Right kidney (tissue), 1 donor: ENCODE measurements around the gene SKIL.
A peak's percentile ranks its signal among the peaks of the same experiment; 100 is the strongest.

Experiments
- DNase-seq: peaks from one replicate; pipeline ENCODE4 v3.0.0-alpha.2; 2016

SKIL gene

DNA sequence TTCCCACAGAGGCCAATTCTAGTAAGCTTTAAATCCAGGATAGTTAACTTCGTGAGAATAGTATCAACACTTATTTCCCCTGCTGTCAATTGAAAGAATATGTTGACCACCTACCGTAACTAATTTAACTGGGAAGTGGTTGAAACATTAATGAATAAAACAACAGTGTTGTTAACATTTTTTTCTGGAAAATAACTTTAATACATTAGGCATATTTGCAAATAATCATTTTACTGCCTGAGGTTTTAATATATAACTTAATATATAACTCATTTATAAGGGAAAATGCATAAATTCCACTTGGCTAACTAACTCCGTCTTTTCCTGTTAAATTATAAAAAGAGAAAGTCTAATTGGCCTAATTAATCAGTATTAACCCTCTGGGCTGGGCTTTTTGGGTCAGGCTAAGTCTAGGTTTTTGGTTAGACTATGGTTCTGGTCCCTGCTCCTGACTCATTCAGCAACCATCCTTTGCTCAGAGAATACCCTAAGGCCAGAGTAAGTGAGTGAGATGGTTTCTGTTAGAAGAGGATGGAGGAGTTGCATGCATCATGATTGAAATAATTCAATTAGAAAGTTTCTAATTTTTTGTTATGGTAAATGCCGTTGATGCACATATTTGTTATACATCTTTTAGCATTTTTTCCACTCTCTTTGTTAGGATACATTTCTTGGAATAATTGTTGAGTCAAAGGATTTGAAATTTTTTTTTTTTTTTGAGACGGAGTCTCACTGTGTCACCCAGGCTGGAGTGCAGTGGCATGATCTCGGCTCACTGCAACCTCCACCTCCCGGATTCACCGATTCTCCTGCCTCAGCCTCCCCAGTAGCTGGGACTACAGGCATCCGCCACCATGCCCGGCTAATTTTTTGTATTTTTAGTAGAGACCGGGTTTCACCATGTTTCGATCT, 10.8 kb upstream of the SKIL start:
- no peak for DNase-seq

- no peak for DNase-seq
These were observed 6.8 kb upstream of the SKIL start for GRCh38 chr3:170350515-170351413.

GRCh38 chr3:170352936-170353335, 4.6 kb upstream of the SKIL start:
- no peak for DNase-seq

- DNase-seq = no peak
These were observed 4.0 kb upstream of the SKIL start for GRCh38 chr3:170353485-170353884.

DNA sequence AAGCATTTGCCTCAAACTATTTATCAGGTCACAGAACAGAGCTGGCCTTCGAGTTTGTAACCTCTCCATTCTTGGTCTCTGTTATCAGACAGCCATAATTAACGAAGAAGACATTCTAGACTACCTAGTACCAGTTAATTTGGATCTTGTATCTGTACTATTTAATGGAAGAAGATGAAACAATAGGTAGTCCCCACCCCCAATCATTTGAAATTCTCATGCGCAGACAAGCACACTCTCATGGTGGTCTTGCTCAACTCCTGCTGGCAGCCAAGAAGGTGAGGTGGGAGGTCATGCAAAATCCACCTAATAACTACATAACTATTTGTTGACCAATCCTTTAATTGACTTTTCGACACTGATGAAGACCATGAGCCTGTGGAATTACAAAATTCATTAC, 2.8 kb upstream of the SKIL start:
- no peak for DNase-seq

DNA sequence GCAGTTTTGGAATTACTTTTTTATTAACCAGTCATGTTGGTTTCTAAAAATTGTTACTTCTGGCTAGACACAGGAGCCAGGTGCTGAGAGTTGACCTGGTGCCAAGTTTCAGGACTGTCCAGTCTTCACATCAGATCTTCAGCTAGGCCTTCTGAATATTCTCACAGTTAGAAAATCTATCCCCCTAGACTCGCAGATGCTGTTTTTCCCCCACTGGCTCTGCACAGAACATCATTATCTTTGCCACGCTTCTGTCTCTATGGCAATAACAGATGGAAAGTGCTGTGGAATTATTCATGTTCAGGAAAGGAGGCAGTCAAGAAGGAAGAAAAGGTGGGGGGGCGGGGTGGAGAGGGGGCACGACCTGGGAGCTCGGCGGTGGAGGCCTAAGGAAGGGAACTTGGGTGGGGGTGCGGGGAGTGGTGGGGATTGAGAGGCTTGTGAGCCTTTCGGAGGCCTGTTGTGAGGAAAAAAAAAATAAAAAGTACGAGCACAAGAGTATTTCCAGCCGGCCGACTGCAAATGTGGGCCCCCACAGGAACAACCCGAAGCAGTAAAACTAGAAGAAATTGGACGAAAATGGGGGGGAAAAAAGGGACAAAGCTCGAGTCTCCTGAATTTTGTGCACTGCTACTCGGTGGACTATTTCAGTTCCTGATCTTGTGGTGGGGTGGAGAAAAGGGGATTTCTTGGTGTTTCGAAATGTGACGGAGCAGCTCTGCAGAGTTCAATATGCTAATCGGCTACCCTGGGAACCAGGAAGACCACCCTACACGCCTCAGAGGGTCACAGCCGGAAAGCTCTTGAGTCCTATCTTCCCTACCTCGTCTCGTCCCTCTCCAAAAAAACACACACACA, 1.5 kb upstream of the SKIL start:
- DNase-seq = peak; percentile 84

DNA sequence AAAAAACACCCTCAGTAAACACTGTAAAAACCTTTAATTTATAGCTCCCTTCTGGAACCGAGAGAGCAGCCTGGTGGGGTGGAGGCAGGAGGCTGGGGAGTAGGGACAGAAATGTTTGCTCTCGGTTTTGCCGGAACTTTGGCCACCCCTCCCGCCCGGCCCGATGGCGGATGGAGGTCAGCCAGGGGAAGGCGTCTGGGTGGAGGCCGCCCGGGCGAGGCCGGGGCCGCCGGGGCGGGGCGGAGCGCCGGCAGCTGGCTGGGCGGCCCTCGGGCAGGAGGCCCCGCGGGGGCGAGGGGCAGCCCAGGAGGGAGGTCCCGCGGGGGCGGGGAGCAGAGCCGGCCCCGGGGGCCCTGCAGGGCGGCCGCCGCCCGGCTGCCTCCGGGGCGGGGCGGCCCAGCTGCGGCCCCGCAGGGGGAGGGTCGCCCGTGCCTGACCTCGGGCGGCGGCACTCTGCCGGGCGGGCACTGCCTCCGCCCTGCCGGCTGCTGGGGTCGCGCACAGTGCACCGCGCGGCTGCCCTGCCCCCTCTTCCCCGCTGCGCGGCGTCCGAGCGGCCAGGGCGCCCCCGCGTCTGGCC, 829 bp upstream of the SKIL start:
- peak; percentile 62 for DNase-seq

- peak; percentile 81 for DNase-seq
These were observed 811 bp downstream of the SKIL start for GRCh38 chr3:170358042-170359010.

DNA sequence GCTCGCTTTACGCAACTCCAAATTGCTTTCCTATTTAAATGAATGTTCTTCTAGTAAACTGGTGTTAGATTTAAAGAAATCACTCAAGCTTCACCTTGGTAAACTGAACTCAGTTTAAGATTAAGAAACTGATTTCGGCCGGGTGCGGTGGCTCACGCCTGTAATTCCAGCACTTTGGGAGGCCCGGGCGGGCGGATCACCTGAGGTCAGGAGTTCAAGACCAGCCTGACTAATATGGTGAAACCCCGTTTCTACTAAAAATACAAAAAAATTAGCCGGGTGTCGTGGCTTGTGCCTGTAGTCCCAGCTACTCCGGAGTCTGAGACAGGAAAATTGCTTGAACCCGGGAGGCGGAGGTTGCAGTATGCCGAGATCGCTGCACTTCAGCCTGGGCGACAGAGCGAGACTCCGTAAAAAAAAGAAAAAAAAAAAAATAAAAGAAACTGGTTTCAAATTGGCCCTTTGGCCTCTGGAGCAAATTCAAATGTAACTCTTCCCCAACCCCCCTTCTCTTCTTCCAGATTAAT, 1.7 kb downstream of the SKIL start:
- DNase-seq = peak; percentile 35

- DNase-seq = no peak
These were observed 3.0 kb downstream of the SKIL start for GRCh38 chr3:170360466-170360865.

DNA sequence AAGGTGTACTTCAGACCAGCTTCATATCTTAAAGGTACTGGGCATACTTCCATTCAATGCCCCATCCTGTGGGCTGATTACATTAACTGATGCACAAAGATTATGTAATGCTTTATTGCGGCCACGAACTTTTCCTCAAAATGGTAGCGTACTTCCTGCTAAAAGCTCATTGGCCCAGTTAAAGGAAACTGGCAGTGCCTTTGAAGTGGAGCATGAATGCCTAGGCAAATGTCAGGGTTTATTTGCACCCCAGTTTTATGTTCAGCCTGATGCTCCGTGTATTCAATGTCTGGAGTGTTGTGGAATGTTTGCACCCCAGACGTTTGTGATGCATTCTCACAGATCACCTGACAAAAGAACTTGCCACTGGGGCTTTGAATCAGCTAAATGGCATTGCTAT, 3.4 kb downstream of the SKIL start:
- no peak for DNase-seq

- no peak for DNase-seq
These were observed 4.2 kb downstream of the SKIL start for GRCh38 chr3:170361711-170362110.

DNA sequence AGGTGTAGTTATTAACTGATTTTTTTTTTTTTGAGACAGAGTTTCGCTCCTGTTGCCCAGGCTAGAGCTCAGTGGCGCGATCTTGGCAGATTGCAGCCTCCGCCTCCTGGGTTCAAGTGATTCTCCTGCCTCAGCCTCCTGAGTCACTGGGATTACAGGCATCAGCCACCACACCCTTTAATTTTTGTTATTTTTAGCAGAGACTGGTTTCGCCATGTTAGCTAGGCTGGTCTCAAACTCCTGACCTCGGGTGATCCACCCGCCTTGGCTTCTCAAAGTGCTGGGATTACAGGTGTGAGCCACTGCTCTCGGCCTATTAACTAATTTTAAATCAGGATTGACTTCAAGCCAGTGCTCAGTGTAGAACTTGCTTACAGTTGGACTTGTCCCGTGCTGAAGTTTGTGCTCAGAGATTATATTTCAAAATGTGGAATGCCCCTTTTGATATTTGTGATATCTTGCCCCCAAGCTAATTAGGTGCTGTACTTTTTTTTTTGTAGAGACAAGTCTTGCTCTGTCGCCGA, 6.0 kb downstream of the SKIL start:
- DNase-seq = no peak

GRCh38 chr3:170364965-170365364, 7.5 kb downstream of the SKIL start:
- DNase-seq = no peak

DNA sequence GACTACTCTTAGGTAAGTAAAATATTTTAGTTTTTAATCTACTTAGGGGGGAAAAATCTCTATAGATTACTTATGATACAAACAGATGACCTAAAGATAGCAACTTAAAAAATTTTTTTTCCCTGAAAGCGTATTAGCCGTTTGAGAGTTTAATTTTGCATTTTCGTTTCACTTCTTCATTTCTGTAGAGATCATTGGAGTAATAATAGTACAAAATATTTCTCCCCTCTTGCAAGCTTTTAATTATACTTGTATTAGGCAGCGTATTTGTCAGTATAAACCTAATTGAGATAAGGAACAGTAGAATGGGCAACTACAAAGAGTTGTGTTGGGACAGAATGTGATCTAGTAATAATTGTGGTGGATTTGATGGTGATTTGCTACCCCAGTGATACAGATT, 10.3 kb downstream of the SKIL start:
- DNase-seq = no peak

GRCh38 chr3:170368921-170369320, 11.4 kb downstream of the SKIL start:
- DNase-seq = no peak

GRCh38 chr3:170372190-170372879, 14.8 kb downstream of the SKIL start:
- no peak for DNase-seq

DNA sequence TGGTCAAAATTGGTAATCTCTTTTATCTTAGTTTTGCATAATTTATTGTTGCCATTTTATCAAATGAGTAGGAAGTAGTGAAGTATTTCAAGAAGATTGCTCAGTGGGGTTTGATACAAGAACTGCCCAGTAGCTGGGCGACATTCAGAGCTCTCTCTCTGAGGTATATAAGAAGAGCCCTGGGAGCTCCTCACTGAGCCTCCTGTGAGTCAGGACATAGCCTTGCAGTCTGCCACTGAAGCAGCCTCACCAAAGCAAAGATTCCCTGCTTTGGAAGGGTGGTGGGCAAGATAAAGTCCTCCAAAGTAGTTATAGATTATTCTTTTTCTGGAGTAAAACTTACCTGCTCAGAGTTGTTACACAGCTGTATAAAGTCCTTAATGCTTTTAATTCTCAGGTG, 26.1 kb downstream of the SKIL start:
- no peak for DNase-seq

GRCh38 chr3:170386468-170386867, 29.0 kb downstream of the SKIL start:
- no peak for DNase-seq

- DNase-seq = no peak
These were observed 30.4 kb downstream of the SKIL start for GRCh38 chr3:170387950-170388349.
